Uterus (tissue), 4 donors: ENCODE measurements around the gene NANP. TPM values are rescaled to one million over a fixed set of nuclear protein-coding genes. Genes with fewer than 3 reads are reported as not detected.

Experiments
- DNase-seq, 2 donors: peaks; one replicate each; pipeline ENCODE4 v3.0.0-alpha.2; 2019 to 2020
- H3K27ac ChIP-seq, 2 donors: fragments of 200-600 bp; sonication (generic); 1 replicate in 1 of 2; 2 replicates in 1 of 2; pipeline ENCODE4 v1.5.1; 2016 to 2018
- H3K27me3 ChIP-seq, 2 donors: fragments of 200-600 bp; sonication (generic); one replicate each; pipeline ENCODE4 v1.5.1; 2018 to 2019; ENCODE audit warnings: control low read depth in 1 of 2
- H3K36me3 ChIP-seq, 2 donors: fragments of 200-600 bp; sonication (generic); one replicate each; pipeline ENCODE4 v1.5.1; 2019; ENCODE audit warnings: control low read depth in 1 of 2
- H3K4me1 ChIP-seq, 2 donors: fragments of 200-600 bp; sonication (generic); one replicate each; pipeline ENCODE4 v1.5.1; 2018 to 2019; ENCODE audit warnings: control low read depth in 1 of 2
- H3K4me3 ChIP-seq, 2 donors: fragments of 200-600 bp; sonication (generic); 1 replicate in 1 of 2; 2 replicates in 1 of 2; pipeline ENCODE4 v1.5.1; 2018 to 2019; ENCODE audit warnings: mild to moderate bottlenecking in 1 of 2
- H3K9me3 ChIP-seq, 2 donors: fragments of 200-600 bp; sonication (generic); one replicate each; pipeline ENCODE4 v1.5.1; 2019; ENCODE audit warnings: control low read depth in 1 of 2
- CTCF ChIP-seq, 4 experiments: fragments of 200-600 bp in 2 of 4; fragments of 450-650 bp in 2 of 4; sonication (generic) in 2 of 4; IDR thresholded peaks; one replicate each; pipeline ENCODE4 v1.5.1; 2016 to 2019; ENCODE audit warnings: antibody characterized with exemption in 4 of 4, mild to moderate bottlenecking in 2 of 4, moderate library complexity in 1 of 4
- POLR2A ChIP-seq, 2 donors: fragments of 450-650 bp; IDR thresholded peaks; one replicate each; pipeline ENCODE4 v1.6.1; 2016; ENCODE audit warnings: antibody characterized with exemption in 2 of 2, mild to moderate bottlenecking in 1 of 2, moderate library complexity in 1 of 2
- intact Hi-C: fragments of 100-400 bp; cut with DNase I; formaldehyde crosslinking; loops from one replicate; pipeline ENCODE4 v1.15.1; 2023; ENCODE audit warnings: low total_unique reads
- total RNA-seq, 4 donors: library from RNA; depleted of rRNA in 3 of 4; stranded (reverse); fragments of >200 nt in 3 of 4; gene quantifications; one replicate each; pipeline versions ENCODE4 v1.1.0 to v1.2.4, GENCODE V29; 2014 to 2023
- donor health status: DM: yes; HTN: yes; CAD: no.

Gene NANP
- 10 to 100 TPM in 1 of 4 donors, 1 to 10 TPM in 2, under 1 TPM in 1; 0.88 to 10.9 (median 4.0) TPM for total RNA-seq

GRCh38 chr20:25623736-25624499, at the start of gene NANP:
Gene NANP (minus strand): TSS chr20:25624014. CDS start chr20:25623948, 66 bp downstream.
- Histone ChIP-seq H3K27ac (peak within 1 kb of the TSS; percentile 82 to 90), H3K4me1 (no peaks in the 10 kb centered on the region), H3K36me3 (no peaks in the 10 kb centered on the region), H3K4me3 (peak within 1 kb of the TSS; percentile 73 to 90), H3K9me3 (no peaks in the 10 kb centered on the region), H3K27me3 (no peaks in the 10 kb centered on the region)
- DNase-seq, result peak; percentile 97
- TF ChIP-seq CTCF (IDR thresholded peaks at IDR 0.05) (peak in 1 of 4 experiments; percentile 15), POLR2A (IDR thresholded peaks at IDR 0.05) (peak; percentile 62 to 70)
- intact Hi-C loops, result no loop called here

- intact Hi-C loops, result no loop called here
- Histone ChIP-seq H3K9me3 (no peaks in the 10 kb centered on the region), H3K36me3 (no peaks in the 10 kb centered on the region), H3K4me3 (no peak overlapping the region), H3K27ac (no peak overlapping the region), H3K27me3 (no peaks in the 10 kb centered on the region), H3K4me1 (no peaks in the 10 kb centered on the region)
- TF ChIP-seq POLR2A (IDR thresholded peaks at IDR 0.05) (no peak), CTCF (IDR thresholded peaks at IDR 0.05) (no peak)
- DNase-seq, result no peak
Observed at GRCh38 chr20:25672659-25673235, 48.9 kb upstream of the NANP start.

- Histone ChIP-seq H3K9me3 (no peaks in the 10 kb centered on the region), H3K36me3 (no peaks in the 10 kb centered on the region), H3K27me3 (no peaks in the 10 kb centered on the region), H3K27ac (no peak overlapping the region), H3K4me1 (no peaks in the 10 kb centered on the region), H3K4me3 (no peak overlapping the region)
- intact Hi-C loops, result no loop called here
- no peak for DNase-seq
- no peak for TF ChIP-seq POLR2A (IDR thresholded peaks at IDR 0.05)
- TF ChIP-seq CTCF (IDR thresholded peaks at IDR 0.05), result no peak
Observed at GRCh38 chr20:25669826-25670422, 46.1 kb upstream of the NANP start.

- DNase-seq, result no peak
- no peaks in the 10 kb centered on the region for H3K27me3 ChIP-seq
- intact Hi-C loops, result no loop called here
Observed at GRCh38 chr20:25668446-25668845, 44.6 kb upstream of the NANP start.

More at GRCh38 chr20:25668446-25668845, 44.6 kb upstream of the NANP start:
- Histone ChIP-seq H3K9me3 (no peaks in the 10 kb centered on the region), H3K4me3 (no peak overlapping the region), H3K36me3 (no peaks in the 10 kb centered on the region), H3K4me1 (no peaks in the 10 kb centered on the region), H3K27ac (no peak overlapping the region)
- TF ChIP-seq CTCF (IDR thresholded peaks at IDR 0.05) (no peak), POLR2A (IDR thresholded peaks at IDR 0.05) (no peak)
